Activated CD4-positive, alpha-beta memory T cell treated with anti-CD3 and anti-CD28 coated beads for 36 hours (primary cell): ENCODE measurements around the gene MYL5. TPM values are rescaled to one million over a fixed set of nuclear protein-coding genes. Genes with fewer than 3 reads are reported as not detected.
"Not testable (repeated sequence)": the region's sequence is repeated elsewhere in the genome, so short reads cannot be mapped to it uniquely, and the experiment has no call there.

ENCODE experiments used
- CTCF ChIA-PET: fragments of 350-600 bp; sonication (Branson Sonifier 250); formaldehyde crosslinking; loops from one replicate; lab custom pipeline; 2021; ENCODE audit warnings: antibody characterized with exemption, inconsistent platforms; lab: Charles Lee
- POLR2A ChIA-PET: fragments of 350-600 bp; sonication (Branson Sonifier 250); formaldehyde crosslinking; loops from one replicate; lab custom pipeline; 2021; ENCODE audit warnings: antibody characterized with exemption; lab: Charles Lee
- DNase-seq: peaks from one replicate; pipeline ENCODE4 v3.0.0-alpha.2; 2020
- H3K27ac Mint-ChIP-seq: one replicate; pipeline ENCODE4 v1.8.0; 2021; ENCODE audit warnings: mixed read lengths
- H3K27me3 Mint-ChIP-seq: one replicate; pipeline ENCODE4 v1.8.0; 2021; ENCODE audit warnings: mixed read lengths
- H3K36me3 Mint-ChIP-seq: one replicate; pipeline ENCODE4 v1.8.0; 2021; ENCODE audit warnings: mixed read lengths
- H3K4me1 Mint-ChIP-seq: one replicate; pipeline ENCODE4 v1.8.0; 2021; ENCODE audit warnings: low read depth, mixed read lengths
- H3K4me3 Mint-ChIP-seq: one replicate; pipeline ENCODE4 v1.8.0; 2021; ENCODE audit warnings: mild to moderate bottlenecking, mixed read lengths
- H3K9me3 Mint-ChIP-seq: one replicate; pipeline ENCODE4 v1.8.0; 2021; ENCODE audit warnings: mixed read lengths
- intact Hi-C: fragments of 100-400 bp; cut with micrococcal nuclease; formaldehyde crosslinking; loops from one replicate; pipeline ENCODE4 v1.15.1; 2023
- total RNA-seq, 2 experiments: library from RNA; stranded (reverse); gene quantifications; one replicate each; pipeline ENCODE4 v1.2.3, GENCODE V29; 2021

The MYL5 gene
- total RNA-seq, 2 experiments from 2014 or later = 12.4 to 13.0 TPM

- Mint-ChIP-seq H3K4me3 (no peak overlapping the region), H3K27me3 (no peaks in the 10 kb centered on the region), H3K9me3 (no peaks in the 10 kb centered on the region), H3K4me1 (peaks cover 20% of the 10 kb centered on the region), H3K27ac (no peak overlapping the region), H3K36me3 (no peaks in the 10 kb centered on the region)
- intact Hi-C loops = no loop called here
- ChIA-PET POLR2A (no interaction called here), CTCF (no interaction called here)
- no peak for DNase-seq
Observed at GRCh38 chr4:704198-704891, 30.0 kb downstream of the MYL5 start.

GRCh38 chr4:704971-705277 is 30.6 kb downstream of the MYL5 start:
- no peaks in the 10 kb centered on the region for H3K27me3 Mint-ChIP-seq
- no peaks in the 10 kb centered on the region for H3K36me3 Mint-ChIP-seq
- CTCF ChIA-PET = no interaction called here
- intact Hi-C loops = loop anchor here (1.0 kb wide), 3 partner anchors 31 to 306 kb away; partner anchors contain the start of genes ATP5ME, FGFRL1 and MYL5
- POLR2A ChIA-PET = no interaction called here
- peak overlapping the region; percentile 75 for H3K4me3 Mint-ChIP-seq
- no peaks in the 10 kb centered on the region for H3K9me3 Mint-ChIP-seq
- no peak for DNase-seq
- H3K4me1 Mint-ChIP-seq = peaks cover 22% of the 10 kb centered on the region
- no peak overlapping the region for H3K27ac Mint-ChIP-seq

DNA sequence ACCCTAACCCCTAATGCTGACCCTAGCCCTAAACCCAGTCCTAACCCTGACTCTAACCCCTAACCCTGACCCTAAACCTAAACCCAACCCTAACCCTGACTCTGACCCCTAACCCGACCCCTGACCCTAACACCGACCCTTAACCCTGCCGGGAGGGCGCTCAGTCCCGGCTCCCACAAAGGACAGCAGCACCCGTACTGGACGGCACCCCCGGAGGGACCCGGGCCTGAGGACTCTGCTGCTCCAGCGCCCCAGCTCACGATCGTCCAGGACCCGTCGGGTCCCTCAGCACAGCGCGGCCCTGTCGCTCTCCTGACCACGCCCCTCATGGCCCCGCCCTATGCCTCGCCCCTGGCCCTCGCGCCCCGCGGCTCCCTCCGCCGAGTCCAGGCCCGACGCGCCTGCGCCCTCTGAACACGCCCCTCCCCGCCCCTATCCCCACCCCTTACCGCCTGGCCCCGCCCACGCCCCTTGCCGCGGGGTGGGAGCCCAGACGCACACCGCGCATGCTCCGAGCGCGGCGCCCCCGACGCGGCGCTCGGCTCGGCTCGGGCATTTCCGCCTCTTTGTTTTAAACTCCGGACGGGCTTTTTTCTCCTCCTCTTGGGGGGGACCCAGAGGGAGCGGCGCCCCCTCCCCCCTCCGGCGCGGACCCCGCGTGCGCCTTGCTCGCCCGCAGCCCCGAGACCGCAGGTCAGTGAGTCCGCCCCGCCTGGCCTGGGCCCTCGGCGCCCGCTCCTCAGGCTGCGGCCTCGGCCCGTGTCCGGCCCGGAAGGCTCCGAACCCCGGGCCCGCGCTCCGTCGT is 31.1 kb downstream of the MYL5 start, which contains the start of gene PCGF3:
TSS of gene PCGF3 (plus strand) at position 555 of the 805 bp plus-strand sequence. CDS start 27,849 bp downstream, outside the sequence.
- intact Hi-C loops = loop anchor here (1.0 kb wide), 3 partner anchors 31 to 306 kb away; partner anchors contain the start of genes ATP5ME, FGFRL1 and MYL5
- Mint-ChIP-seq H3K36me3 (no peaks in the 10 kb centered on the region), H3K4me1 (peaks cover 22% of the 10 kb centered on the region), H3K4me3 (peak within 1 kb of the TSS; percentile 75), H3K9me3 (no peaks in the 10 kb centered on the region), H3K27ac (peak within 1 kb of the TSS; percentile 23), H3K27me3 (no peaks in the 10 kb centered on the region)
- CTCF ChIA-PET = no interaction called here
- POLR2A ChIA-PET = no interaction called here
- peak; percentile 98 for DNase-seq

- POLR2A ChIA-PET, H3K27ac Mint-ChIP-seq, CTCF ChIA-PET, H3K9me3 Mint-ChIP-seq, intact Hi-C loops, H3K36me3 Mint-ChIP-seq, DNase-seq, H3K27me3 Mint-ChIP-seq: not testable (repeated sequence)
- peak overlapping the region; percentile 29 for H3K4me3 Mint-ChIP-seq
- H3K4me1 Mint-ChIP-seq = peaks cover 22% of the 10 kb centered on the region
Observed at GRCh38 chr4:706083-706633, 31.8 kb downstream of the MYL5 start.

GRCh38 chr4:706834-707598 is 32.7 kb downstream of the MYL5 start:
- H3K4me1 Mint-ChIP-seq = peaks cover 22% of the 10 kb centered on the region
- no peak overlapping the region for H3K4me3 Mint-ChIP-seq
- DNase-seq = no peak
- CTCF ChIA-PET = no interaction called here
- H3K27ac Mint-ChIP-seq = no peak overlapping the region
- no peaks in the 10 kb centered on the region for H3K27me3 Mint-ChIP-seq
- POLR2A ChIA-PET = no interaction called here
- intact Hi-C loops = no loop called here
- no peaks in the 10 kb centered on the region for H3K9me3 Mint-ChIP-seq
- no peaks in the 10 kb centered on the region for H3K36me3 Mint-ChIP-seq

DNA sequence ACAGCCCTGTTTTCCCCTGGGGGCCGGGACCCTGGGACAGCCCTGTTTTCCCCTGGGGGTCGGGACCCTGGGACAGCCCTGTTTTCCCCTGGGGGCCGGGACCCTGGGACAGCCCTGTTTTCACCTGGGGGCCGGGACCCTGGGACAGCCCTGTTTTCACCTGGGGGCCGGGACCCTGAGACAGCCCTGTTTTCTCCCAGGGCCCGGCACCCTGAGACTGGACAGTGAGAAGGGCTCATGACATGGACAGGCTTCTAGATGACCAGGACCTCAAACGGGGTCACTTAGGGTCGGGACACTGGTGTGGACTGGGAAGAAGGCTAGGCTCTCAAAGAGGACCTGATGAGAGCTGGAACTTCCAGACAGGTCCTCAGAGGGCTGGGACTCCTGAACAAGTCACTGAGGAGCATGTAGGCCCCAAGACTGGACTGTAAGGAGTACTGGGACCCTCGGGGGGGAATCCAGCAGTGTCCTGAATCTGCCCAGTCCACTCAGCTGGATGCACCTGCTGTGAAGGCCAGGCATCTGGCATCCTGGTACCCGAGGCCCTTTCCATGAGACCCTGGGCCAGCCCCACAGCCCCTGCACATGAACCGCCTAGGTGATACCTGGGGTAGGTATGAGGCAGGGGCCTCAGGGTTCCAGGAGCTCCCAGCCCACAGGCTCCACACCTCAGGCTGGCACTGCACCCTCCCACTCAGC is 33.7 kb downstream of the MYL5 start:
- no peak for DNase-seq

GRCh38 chr4:708631-708933 is 34.2 kb downstream of the MYL5 start:
- no peaks in the 10 kb centered on the region for H3K36me3 Mint-ChIP-seq
- POLR2A ChIA-PET = no interaction called here
- CTCF ChIA-PET = interaction anchor here (0.6 kb wide), 1 partner anchor 34 kb away, joined by 3 read pairs; no protein-coding TSS in a partner anchor
- no peak for DNase-seq
- H3K4me3 Mint-ChIP-seq = no peak overlapping the region
- H3K4me1 Mint-ChIP-seq = peaks cover 22% of the 10 kb centered on the region
- H3K27ac Mint-ChIP-seq = no peak overlapping the region
- H3K27me3 Mint-ChIP-seq = no peaks in the 10 kb centered on the region
- no peaks in the 10 kb centered on the region for H3K9me3 Mint-ChIP-seq
- intact Hi-C loops = no loop called here

More for the DNA sequence above, 33.7 kb downstream of the MYL5 start:
- H3K4me1 Mint-ChIP-seq = peaks cover 22% of the 10 kb centered on the region
- CTCF ChIA-PET = interaction anchor here (0.6 kb wide), 1 partner anchor 35 kb away, joined by 3 read pairs; no protein-coding TSS in a partner anchor
- H3K27me3 Mint-ChIP-seq = no peaks in the 10 kb centered on the region
- no peak overlapping the region for H3K27ac Mint-ChIP-seq
- no peak overlapping the region for H3K4me3 Mint-ChIP-seq
- POLR2A ChIA-PET = no interaction called here
- intact Hi-C loops = no loop called here
- H3K36me3 Mint-ChIP-seq = no peaks in the 10 kb centered on the region
- H3K9me3 Mint-ChIP-seq = no peaks in the 10 kb centered on the region

DNA sequence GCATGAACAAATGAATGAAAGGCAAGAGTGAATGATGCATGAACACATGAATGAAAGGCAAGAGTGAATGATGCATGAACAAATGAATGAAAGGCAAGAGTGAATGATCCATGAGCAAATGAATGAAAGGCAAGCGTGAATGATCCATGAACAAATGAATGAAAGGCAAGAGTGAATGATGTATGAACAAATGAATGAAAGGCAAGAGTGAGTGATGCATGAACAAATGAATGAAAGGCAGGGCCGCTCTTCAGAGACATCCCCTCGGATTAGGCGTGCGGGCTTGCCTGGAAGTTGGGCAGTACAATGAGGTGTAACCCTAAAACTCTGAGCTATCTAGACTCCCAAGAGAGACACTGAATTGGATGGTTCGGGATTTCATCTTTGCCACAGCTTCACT is 35.0 kb downstream of the MYL5 start:
- ChIA-PET POLR2A (no interaction called here), CTCF (interaction anchor here (0.6 to 0.7 kb wide), 2 partner anchors 33 to 35 kb away, joined by 4 read pairs; partner anchors contain the start of gene ATP5ME)
- H3K27me3 Mint-ChIP-seq = no peaks in the 10 kb centered on the region
- DNase-seq = no peak
- no peaks in the 10 kb centered on the region for H3K9me3 Mint-ChIP-seq
- no peaks in the 10 kb centered on the region for H3K36me3 Mint-ChIP-seq
- intact Hi-C loops = no loop called here
- H3K4me3 Mint-ChIP-seq = no peak overlapping the region
- H3K4me1 Mint-ChIP-seq = peaks cover 22% of the 10 kb centered on the region
- H3K27ac Mint-ChIP-seq = no peak overlapping the region

- DNase-seq = no peak
- POLR2A ChIA-PET = no interaction called here
- CTCF ChIA-PET = interaction anchor here (0.6 kb wide), 1 partner anchor 36 kb away, joined by 4 read pairs; the partner anchor contains the start of gene ATP5ME
Observed at GRCh38 chr4:710116-710515, 35.8 kb downstream of the MYL5 start.

DNA sequence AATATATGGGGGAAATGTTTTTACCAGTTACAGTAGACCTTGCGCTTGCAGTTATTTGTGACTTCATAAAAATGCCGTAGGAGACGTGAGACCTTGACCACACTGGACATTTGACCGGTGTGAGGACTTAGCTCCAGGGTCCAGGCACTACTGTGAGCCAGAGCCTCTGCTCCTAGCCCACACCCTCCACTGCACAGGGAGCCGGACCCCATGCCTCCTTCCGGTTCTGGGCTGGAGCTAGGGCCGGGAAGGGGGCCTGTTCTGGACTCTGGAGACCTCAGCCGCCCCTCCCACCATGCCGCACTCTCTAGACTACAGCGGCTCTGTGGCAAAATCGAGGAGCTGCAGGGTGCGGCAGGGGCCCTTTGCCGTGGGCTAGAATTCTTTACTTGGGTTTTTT is 36.6 kb downstream of the MYL5 start:
- H3K27ac Mint-ChIP-seq = no peak overlapping the region
- no peak for DNase-seq
- H3K4me1 Mint-ChIP-seq = peaks cover 20% of the 10 kb centered on the region
- no peak overlapping the region for H3K4me3 Mint-ChIP-seq
- no peaks in the 10 kb centered on the region for H3K9me3 Mint-ChIP-seq
- intact Hi-C loops = no loop called here
- POLR2A ChIA-PET = interaction anchor here (1.2 kb wide), 1 partner anchor 10 kb away, joined by 3 read pairs; no protein-coding TSS in a partner anchor
- CTCF ChIA-PET = no interaction called here
- no peaks in the 10 kb centered on the region for H3K27me3 Mint-ChIP-seq
- no peaks in the 10 kb centered on the region for H3K36me3 Mint-ChIP-seq

More at GRCh38 chr4:710116-710515, 35.8 kb downstream of the MYL5 start:
- H3K36me3 Mint-ChIP-seq = no peaks in the 10 kb centered on the region
- H3K4me3 Mint-ChIP-seq = no peak overlapping the region
- H3K27me3 Mint-ChIP-seq = no peaks in the 10 kb centered on the region
- H3K27ac Mint-ChIP-seq = no peak overlapping the region
- H3K4me1 Mint-ChIP-seq = peaks cover 22% of the 10 kb centered on the region
- H3K9me3 Mint-ChIP-seq = no peaks in the 10 kb centered on the region
- intact Hi-C loops = no loop called here

GRCh38 chr4:712093-712492 is 37.8 kb downstream of the MYL5 start:
- DNase-seq = no peak
- Mint-ChIP-seq H3K4me1 (peaks cover 20% of the 10 kb centered on the region), H3K36me3 (no peaks in the 10 kb centered on the region), H3K27me3 (no peaks in the 10 kb centered on the region), H3K9me3 (no peaks in the 10 kb centered on the region), H3K4me3 (no peak overlapping the region), H3K27ac (no peak overlapping the region)
- POLR2A ChIA-PET = no interaction called here
- CTCF ChIA-PET = no interaction called here
- intact Hi-C loops = no loop called here
